ENCODE measurements around the gene NEUROD2. TPM values are rescaled to one million over a fixed set of nuclear protein-coding genes. Genes with fewer than 3 reads are reported as not detected.
A peak's percentile ranks its signal among the peaks of the same experiment; 100 is the strongest.

Gene NEUROD2
- total and polyA plus RNA-seq, 2 of the 8 experiments (the other 6 are each of a cell fraction or from before 2014, with no cell fraction given), result not detected

GRCh38 chr17:39648616-39649366 is 41.1 kb upstream of the NEUROD2 start:
- H2BK5ac ChIP-seq (ENCODE audit: low read depth, low read length), result peak overlapping the region; percentile 2; the same call in 1 of the 2 replicates
- no peaks in the 10 kb centered on the region for H3K9me3 ChIP-seq (ENCODE audit: insufficient read depth in 2 of 2, low read depth in 1 of 2, low read length in 1 of 2)
- H3K27me3 ChIP-seq (replicated peaks in 1 of 4; ENCODE audit: control insufficient read depth in 3 of 4, extremely low read depth in 1 of 4, insufficient read depth in 3 of 4, low read length in 3 of 4), result no peaks in the 10 kb centered on the region
- no peak for DNase-seq (ENCODE audit: low read depth in 1 of 2, low spot score in 2 of 2)
- 0 out of 2 replicates have a peak overlapping the region, but pooled peaks have one; percentile 50 for H2BK20ac ChIP-seq (ENCODE audit: low read length)
- 88% methylated on average over 14 of the region's 15 CpGs; no CpG with 5 or more reads in 1 of the 2 experiments for WGBS, 2 experiments (ENCODE audit: extremely low coverage in 1 of 2, insufficient coverage in 1 of 2, insufficient read length in 1 of 2, insufficient replicate concordance in 2 of 2, low coverage in 1 of 2, low lambda C conversion rate in 2 of 2, missing lambda C conversion rate in 1 of 2)
- no peak overlapping the region for H3K18ac ChIP-seq (ENCODE audit: extremely low read depth, low read length)
- no peak overlapping the region for H3K4ac ChIP-seq (replicated peaks; ENCODE audit: insufficient read length, low read depth, low read length)
- no peak overlapping the region for H4K5ac ChIP-seq (ENCODE audit: insufficient read length, low read depth, low read length)
- no peak overlapping the region for H2BK120ac ChIP-seq (replicated peaks; ENCODE audit: low read depth, low read length)
- no peak overlapping the region; a peak in 1 of 7 replicates for H3K9ac ChIP-seq (replicated peaks in 1 of 4; ENCODE audit: extremely low read depth in 1 of 4, low read depth in 3 of 4, low read length in 3 of 4)
- H4K91ac ChIP-seq (replicated peaks; ENCODE audit: insufficient read length, low read length), result no peak overlapping the region
- H2BK12ac ChIP-seq (ENCODE audit: low read depth, low read length), result no peak overlapping the region
- H3K4me2 ChIP-seq (ENCODE audit: insufficient read depth in 1 of 2, low read depth in 2 of 2, low read length in 2 of 2), result no peak overlapping the region
- no peaks in the 10 kb centered on the region for H3K36me3 ChIP-seq (ENCODE audit: control insufficient read depth in 2 of 4, insufficient read depth in 4 of 4, low read length in 3 of 4)
- H2AK5ac ChIP-seq (ENCODE audit: low read depth, low read length), result no peak overlapping the region
- no peak overlapping the region for H2BK15ac ChIP-seq (ENCODE audit: low read length)
- ChIA-PET POLR2A (ENCODE audit: partially characterized antibody) (interaction anchor here (1.4 to 7.7 kb wide), 4 partner anchors 9 to 39 kb away, joined by 4 to 39 read pairs (median 18); partner anchors contain the start of gene PGAP3), CTCF (ENCODE audit: partially characterized antibody) (interaction anchor here (1.2 to 49.2 kb wide), 7 partner anchors 7 to 474 kb away, joined by 3 to 1885 read pairs (median 9); partner anchors contain the start of genes ERBB2, PGAP3, PNMT and PPP1R1B)
- H3K79me2 ChIP-seq (ENCODE audit: control insufficient read depth in 1 of 2, insufficient read depth in 2 of 2, low read length in 2 of 2), result peaks cover 0 to 18% of the 10 kb centered on the region in 2 experiments; a peak in 1 of 4 replicates
- H3K14ac ChIP-seq (ENCODE audit: insufficient read length), result no peak overlapping the region
- no peak overlapping the region for H3K4me3 ChIP-seq (ENCODE audit: extremely low read depth in 1 of 4, insufficient read depth in 2 of 4, low read depth in 3 of 4, low read length in 4 of 4)
- no peak overlapping the region for H4K8ac ChIP-seq (ENCODE audit: extremely low read depth, insufficient read depth, low read length)
- no peak overlapping the region for H2AFZ ChIP-seq (ENCODE audit: low read length)
- peaks cover 7% of the 10 kb centered on the region for H3K79me1 ChIP-seq (ENCODE audit: low read depth, low read length)
- H3K56ac ChIP-seq (replicated peaks; ENCODE audit: insufficient read length, low read depth, low read length), result no peak overlapping the region
- H3K23me2 ChIP-seq (ENCODE audit: low read depth, low read length), result no peaks in the 10 kb centered on the region; the same call in none of the 2 replicates
- no peak for FAIRE-seq
- H3K23ac ChIP-seq (ENCODE audit: insufficient read length), result no peak overlapping the region
- H3K27ac ChIP-seq (ENCODE audit: low read depth, low read length), result no peak overlapping the region
- H3K4me1 ChIP-seq (replicated peaks in 1 of 4; ENCODE audit: control insufficient read depth in 3 of 4, insufficient read depth in 4 of 4, low read length in 3 of 4), result peaks cover 11 to 28% (median 24%) of the 10 kb centered on the region in 4 experiments
- peaks cover 1 to 6% of the 10 kb centered on the region in 2 experiments for H4K20me1 ChIP-seq (replicated peaks in 1 of 2; ENCODE audit: control insufficient read depth in 1 of 2, insufficient read depth in 2 of 2, low read length in 2 of 2)
- no peak for TF ChIP-seq EP300 (IDR thresholded peaks at IDR 0.05; ENCODE audit: borderline replicate concordance in 1 of 2, low read depth in 2 of 2, low read length in 2 of 2)
